ENCODE results near the gene HSPA9.

HSPA9 gene

GRCh38 chr5:138596105-138596881, 21.1 kb upstream of the HSPA9 start:
- no peak for TF ChIP-seq CTCF (IDR thresholded peaks at IDR 0.05; ENCODE audit: control extremely low read depth, extremely low read depth, low read depth, missing control alignments)
- ChIA-PET POLR2A (interaction anchor here (0.9 kb wide), 1 partner anchor 9 kb away, joined by 3 read pairs; no protein-coding TSS in a partner anchor), CTCF (interaction anchor here (0.5 to 7.6 kb wide), 9 partner anchors 7 to 676 kb away, joined by 3 to 41 read pairs (median 5); no protein-coding TSS in a partner anchor)
- no peak for DNase-seq (ENCODE audit: extremely low spot score)

- ChIA-PET POLR2A (no interaction called here), CTCF (interaction anchor here (0.5 to 7.6 kb wide), 9 partner anchors 8 to 677 kb away, joined by 3 to 41 read pairs (median 6); no protein-coding TSS in a partner anchor)
- TF ChIP-seq CTCF (IDR thresholded peaks at IDR 0.05; ENCODE audit: control extremely low read depth, extremely low read depth, low read depth, missing control alignments) = no peak
- no peak for DNase-seq (ENCODE audit: extremely low spot score)
These were observed 20.1 kb upstream of the HSPA9 start for GRCh38 chr5:138595180-138595795.

- DNase-seq (ENCODE audit: extremely low spot score) = no peak
- POLR2A ChIA-PET = interaction anchor here (0.7 kb wide), 1 partner anchor 198 kb away, joined by 4 read pairs; no protein-coding TSS in a partner anchor
- peak; percentile 10 for TF ChIP-seq CTCF (IDR thresholded peaks at IDR 0.05; ENCODE audit: control extremely low read depth, extremely low read depth, low read depth, missing control alignments)
- CTCF ChIA-PET = interaction anchor here (1.1 to 7.6 kb wide), 7 partner anchors 8 to 158 kb away, joined by 3 to 41 read pairs (median 10); no protein-coding TSS in a partner anchor
These were observed 19.3 kb upstream of the HSPA9 start for GRCh38 chr5:138594305-138595058.

- no peak for DNase-seq (ENCODE audit: extremely low spot score)
- no peak for TF ChIP-seq CTCF (IDR thresholded peaks at IDR 0.05; ENCODE audit: control extremely low read depth, extremely low read depth, low read depth, missing control alignments)
- CTCF ChIA-PET = interaction anchor here (1.4 to 2.1 kb wide), 3 partner anchors 9 to 27 kb away, joined by 3 to 13 read pairs (median 7); no protein-coding TSS in a partner anchor
- POLR2A ChIA-PET = no interaction called here
These were observed 13.0 kb upstream of the HSPA9 start for GRCh38 chr5:138588013-138588788.

GRCh38 chr5:138585157-138585556, 10.0 kb upstream of the HSPA9 start:
- CTCF ChIA-PET = interaction anchor here (0.9 to 2.7 kb wide), 7 partner anchors 9 to 37 kb away, joined by 3 to 10 read pairs (median 7); partner anchors contain the start of gene HSPA9
- POLR2A ChIA-PET = no interaction called here

More at GRCh38 chr5:138585157-138585556, 10.0 kb upstream of the HSPA9 start:
- TF ChIP-seq CTCF (IDR thresholded peaks at IDR 0.05; ENCODE audit: control extremely low read depth, extremely low read depth, low read depth, missing control alignments) = no peak
- no peak for DNase-seq (ENCODE audit: extremely low spot score)

Measured in GM10248 (cell line).